HG03575 (cell line): ENCODE results near the gene NEMP1.

Source experiments
- ATAC-seq: cut with Tn5 transposase; IDR thresholded peaks from one replicate; pipeline ENCODE4 v1.9.1; 2021; ENCODE audit not compliant: unreplicated experiment, insufficient number of reproducible peaks, low FRiP score; ENCODE audit errors: extremely low read depth

The NEMP1 gene

DNA sequence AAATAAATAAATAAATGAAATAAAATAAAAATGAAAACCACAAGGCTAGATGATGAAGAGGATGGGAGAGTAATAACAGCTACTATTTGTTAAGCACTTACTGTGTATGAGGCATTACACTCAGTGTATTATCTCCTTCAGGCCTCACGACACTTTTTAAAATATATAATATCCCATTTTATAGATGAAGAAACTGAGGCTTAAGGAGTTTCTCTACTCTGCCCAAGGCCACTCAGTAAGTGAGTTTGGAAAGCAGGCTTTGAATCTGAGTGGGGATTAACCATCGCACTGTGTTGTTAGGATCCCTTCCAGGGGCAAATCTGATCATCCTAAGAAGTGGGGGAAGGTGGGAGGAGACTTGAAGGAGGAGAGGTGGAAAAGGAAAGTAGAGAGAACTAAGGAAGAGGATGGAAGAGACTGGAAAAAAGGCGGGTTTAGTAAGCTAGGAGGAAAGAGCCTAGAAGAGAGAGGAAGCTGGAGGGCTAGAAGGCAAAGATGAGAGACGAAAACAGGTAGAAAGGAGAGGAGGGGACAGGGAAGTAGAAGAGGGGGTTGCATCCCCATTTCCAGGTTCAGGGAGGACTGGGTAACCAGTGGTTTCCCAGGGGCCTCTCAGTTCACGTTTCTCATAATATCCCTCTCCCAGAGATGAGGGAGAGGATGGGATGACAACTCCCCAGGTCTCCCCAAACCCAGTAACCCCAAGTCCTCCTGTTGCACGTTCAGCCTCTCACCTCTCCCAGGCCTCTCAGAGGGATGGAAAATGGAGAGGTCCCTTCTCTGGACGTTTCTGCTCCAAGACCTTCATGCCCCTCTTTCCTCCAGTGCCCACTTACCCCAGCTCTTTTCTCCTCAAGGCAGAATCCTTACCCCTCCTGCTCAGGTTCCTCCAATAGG, 30.9 kb upstream of the NEMP1 start:
- ATAC-seq: no peak

- ATAC-seq: no peak
These were observed 29.0 kb upstream of the NEMP1 start for GRCh38 chr12:57107456-57108155.

GRCh38 chr12:57106021-57106708, 27.6 kb upstream of the NEMP1 start:
- no peak for ATAC-seq

- ATAC-seq: no peak
These were observed 26.6 kb upstream of the NEMP1 start for GRCh38 chr12:57105011-57105753.

GRCh38 chr12:57104292-57104910, 25.8 kb upstream of the NEMP1 start:
- no peak for ATAC-seq

- ATAC-seq: no peak
These were observed 25.3 kb upstream of the NEMP1 start for GRCh38 chr12:57103856-57104255.

DNA sequence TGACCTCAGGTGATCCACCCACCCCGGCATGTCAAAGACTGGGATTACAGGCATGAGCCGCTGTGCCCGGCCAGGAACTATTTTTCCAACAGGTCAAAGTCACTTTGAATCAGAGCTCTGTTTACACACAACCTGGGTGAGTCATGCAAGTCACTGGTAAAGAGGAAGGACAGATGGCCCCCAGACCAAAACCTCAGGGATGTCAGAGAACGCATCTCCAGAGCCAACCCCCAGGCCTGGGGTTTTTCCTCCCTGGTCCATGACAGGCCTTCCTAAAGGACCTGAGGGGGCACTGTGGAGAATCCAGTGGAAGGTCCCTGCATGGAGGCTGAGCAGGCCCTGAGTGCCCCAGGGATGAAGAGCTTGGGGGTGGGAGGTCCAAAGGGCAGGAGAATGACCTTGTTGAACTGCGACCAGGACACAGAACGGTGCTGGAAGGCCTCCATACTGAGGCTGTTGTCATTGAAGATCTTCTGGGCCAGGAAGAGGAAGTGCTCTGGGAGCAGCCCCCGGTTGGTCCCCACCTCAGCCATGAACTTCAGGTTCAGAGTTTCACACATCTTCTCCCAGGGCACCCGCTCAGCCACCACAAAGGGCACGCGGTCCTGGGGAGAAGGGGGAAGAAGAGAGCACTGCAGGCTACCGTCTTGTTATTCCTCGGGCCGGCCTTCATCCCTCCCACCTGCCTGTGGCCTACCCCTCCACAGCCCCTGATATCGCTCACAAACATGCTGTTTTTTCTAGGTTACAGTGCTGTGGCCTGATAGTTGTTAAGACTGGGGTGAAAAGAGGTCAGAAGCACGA, 23.5 kb upstream of the NEMP1 start:
- no peak for ATAC-seq

- ATAC-seq: no peak
These were observed 21.2 kb upstream of the NEMP1 start for GRCh38 chr12:57099766-57100165.

- no peak for ATAC-seq
These were observed 20.6 kb upstream of the NEMP1 start for GRCh38 chr12:57099047-57099714.

DNA sequence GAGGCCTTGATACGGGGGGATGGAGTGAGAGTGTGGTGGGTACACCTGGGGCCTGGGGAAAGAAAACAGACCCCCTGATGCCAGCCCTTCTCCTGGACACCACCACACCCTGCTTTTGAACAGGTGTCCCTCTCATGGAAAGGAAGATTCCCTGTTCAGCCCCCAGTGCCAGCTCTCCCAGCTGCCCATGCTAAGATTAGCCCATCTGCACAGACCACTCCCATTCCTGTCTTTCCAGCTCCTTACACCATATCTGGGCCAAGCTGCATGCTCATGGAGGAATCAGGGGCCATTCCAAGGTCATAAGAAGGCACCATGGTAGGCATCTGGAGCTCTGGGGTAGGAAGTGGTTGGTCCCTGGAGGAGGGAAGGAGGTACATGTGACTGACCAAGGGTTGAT, 20.0 kb upstream of the NEMP1 start:
- ATAC-seq: no peak

GRCh38 chr12:57097554-57097835, 18.9 kb upstream of the NEMP1 start:
- no peak for ATAC-seq

DNA sequence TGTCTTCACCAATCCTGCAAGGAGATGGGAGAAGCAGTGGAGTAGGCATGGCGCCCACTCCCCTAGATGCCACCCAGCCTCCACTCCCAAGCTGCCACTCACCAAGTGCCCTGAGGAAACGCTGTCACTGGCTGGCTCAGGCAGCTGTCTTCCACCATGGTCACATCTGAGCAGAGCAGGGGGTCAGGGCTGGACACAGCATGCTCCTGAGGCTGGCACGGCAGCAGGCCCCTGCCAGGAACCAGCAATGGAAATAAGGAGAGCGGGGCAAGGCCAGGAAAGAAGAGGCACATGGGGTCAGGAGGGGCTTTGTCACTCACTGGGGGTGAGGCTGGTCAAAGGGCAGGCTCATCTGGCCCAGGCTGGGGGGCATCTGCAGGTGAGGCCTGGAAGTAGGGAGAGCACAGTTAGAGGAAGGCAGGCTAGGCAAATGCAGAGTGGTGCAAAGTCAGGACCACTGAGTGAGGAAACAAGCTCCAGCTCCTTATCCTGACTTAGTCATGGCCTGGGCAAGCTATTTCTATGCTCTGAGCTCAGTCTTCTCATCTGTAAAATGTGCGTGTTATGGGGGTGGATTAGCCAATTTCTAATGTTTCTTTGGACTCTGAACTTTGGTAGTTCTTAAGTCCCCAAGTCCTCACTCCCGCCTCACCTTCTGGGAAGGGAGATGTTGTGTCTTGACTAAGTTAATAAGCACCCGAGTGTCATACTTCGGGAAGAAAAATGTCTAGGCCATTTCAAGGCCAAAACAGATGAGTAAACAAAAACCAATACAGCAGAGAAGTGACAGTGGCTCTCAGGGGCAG, 18.4 kb upstream of the NEMP1 start:
- ATAC-seq: no peak

- no peak for ATAC-seq
These were observed 17.5 kb upstream of the NEMP1 start for GRCh38 chr12:57096099-57096572.

DNA sequence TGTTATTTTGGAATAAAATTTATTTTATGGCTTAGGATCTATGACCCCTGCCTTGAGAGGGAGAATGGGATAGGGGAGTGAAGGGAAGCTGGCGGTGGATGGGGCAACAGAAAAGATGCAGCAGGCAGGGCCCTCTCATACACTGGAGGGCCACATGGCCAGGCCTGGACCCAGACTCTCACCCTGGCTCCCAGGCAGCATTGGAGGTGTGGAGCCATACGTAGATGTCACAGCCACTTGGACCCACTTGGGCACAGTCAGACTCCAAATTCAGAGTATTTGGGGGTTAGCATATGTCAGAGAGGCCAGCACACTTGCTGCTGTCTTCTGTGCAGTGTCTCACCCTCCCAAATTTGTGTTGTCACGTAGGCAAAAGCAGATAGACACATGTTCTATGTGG, 16.8 kb upstream of the NEMP1 start:
- no peak for ATAC-seq

DNA sequence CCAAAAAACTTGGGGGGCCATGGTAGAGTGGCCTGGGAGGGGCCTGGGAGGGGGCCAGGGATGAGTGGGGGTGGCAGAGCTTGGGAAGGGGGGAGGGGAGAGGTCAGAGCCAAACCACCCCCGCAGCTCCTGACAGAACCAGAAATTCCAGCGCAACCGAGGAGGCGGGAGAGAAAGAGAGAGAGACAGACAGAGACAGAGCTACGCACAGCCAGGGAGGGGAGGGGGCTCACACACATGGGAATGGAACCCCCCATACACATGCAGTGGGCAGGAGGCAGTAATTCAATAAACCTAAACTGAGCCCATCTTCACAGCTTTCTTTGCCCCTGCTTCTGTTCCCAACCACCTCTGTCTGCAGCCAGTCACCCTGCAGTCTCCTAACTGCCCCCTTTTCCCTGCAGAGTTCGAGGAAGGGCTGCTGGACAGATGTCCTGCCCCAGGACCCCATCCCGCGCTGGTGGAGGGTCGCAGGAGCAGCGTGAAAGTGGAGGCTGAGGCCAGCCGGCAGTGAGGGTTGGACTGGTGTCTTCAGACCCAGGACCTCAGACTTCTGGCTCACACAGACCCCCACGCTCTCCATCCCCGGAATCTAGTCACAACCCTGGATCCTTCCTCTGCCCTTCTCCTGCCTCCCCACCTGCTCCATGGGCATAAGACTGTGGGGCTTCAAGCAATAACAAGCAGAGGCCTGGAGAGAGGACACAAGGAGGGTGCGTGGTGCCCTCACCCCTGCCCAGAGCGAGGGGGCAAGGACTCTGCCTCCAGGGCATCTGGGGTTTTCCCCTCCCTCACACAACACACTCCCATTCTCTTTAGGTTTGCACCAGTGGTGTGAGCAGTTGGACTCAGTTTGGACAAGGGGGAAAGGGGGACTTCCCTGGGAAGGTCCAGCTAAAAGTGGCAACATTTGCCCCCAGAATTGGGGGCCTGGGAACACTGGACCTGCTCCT, 15.9 kb upstream of the NEMP1 start:
- no peak for ATAC-seq
